A549 (cell line): ENCODE data around the gene LRRC3. TPM values are rescaled to one million over a fixed set of nuclear protein-coding genes. Genes with fewer than 3 reads are reported as not detected.

Experiments
- ATAC-seq, 2 experiments: fragments of 200-7000 bp in 1 of 2; fragments of >200 bp in 1 of 2; cut with Nextera tagmentation in 1 of 2; cut with Tn5 transposase in 1 of 2; 3 replicates each; pipeline versions ENCODE4 v1.8.0 to v1.9.1; 2018 to 2020; ENCODE audit warnings: mild to moderate bottlenecking in 1 of 2, moderate library complexity in 1 of 2
- CTCF ChIA-PET: fragments of 300-600 bp; sonication (Branson Sonifier 250); formaldehyde crosslinking; extraction: SDS; loops from one replicate; lab custom pipeline; 2021; ENCODE audit warnings: antibody characterized with exemption, inconsistent platforms; lab: Yijun Ruan, JAX
- POLR2A ChIA-PET: fragments of 350-600 bp; formaldehyde crosslinking; extraction: SDS; loops from one replicate; lab custom pipeline; 2021; ENCODE audit warnings: antibody characterized with exemption, inconsistent platforms; lab: Yijun Ruan, JAX
- DNase-seq, 2 experiments: peaks; one replicate each; pipeline versions ENCODE4 v3.0.0 to v3.0.0-alpha.2; 2011 to 2016; ENCODE audit warnings: low read depth in 1 of 2, low spot score in 1 of 2
- FAIRE-seq: peaks from 2 replicates; lab custom pipeline; 2011; peaks lifted over from hg19 to GRCh38; lab: Jason Lieb, UNC
- H3K27ac ChIP-seq, 2 experiments: fragments of >200 bp; sonication (Bioruptor Twin); formaldehyde crosslinking; 3 replicates each; pipeline ENCODE4 v1.5.1; 2016 to 2017
- H3K4me1 ChIP-seq: fragments of >200 bp; sonication (Bioruptor Twin); formaldehyde crosslinking; 3 replicates; pipeline ENCODE4 v1.6.1; 2016
- H3K4me2 ChIP-seq: fragments of >200 bp; sonication (Bioruptor Twin); formaldehyde crosslinking; 3 replicates; pipeline ENCODE4 v1.6.1; 2016
- H3K4me3 ChIP-seq: fragments of >200 bp; sonication (Bioruptor Twin); formaldehyde crosslinking; 3 replicates; pipeline ENCODE4 v1.5.1; 2016
- H3K9me3 ChIP-seq: fragments of >200 bp; sonication (Bioruptor Twin); formaldehyde crosslinking; 3 replicates; pipeline ENCODE4 v1.6.1; 2016
- BHLHE40 ChIP-seq: IDR thresholded peaks from 2 replicates; pipeline ENCODE4 v1.6.1; 2012; ENCODE audit warnings: low read depth, low read length, inconsistent platforms
- CHD2 ChIP-seq: fragments of 150-350 bp; IDR thresholded peaks from 2 replicates; pipeline ENCODE4 v1.6.1; 2014; ENCODE audit warnings: low read length; ENCODE audit not compliant: partially characterized antibody
- CHD4 ChIP-seq: fragments of 200-600 bp; sonication (generic); IDR thresholded peaks from 2 replicates; pipeline ENCODE4 v1.6.1; 2016; ENCODE audit warnings: antibody characterized with exemption, mild to moderate bottlenecking, borderline replicate concordance
- EP300 ChIP-seq, 2 experiments: fragments of >200 bp; sonication (Bioruptor Twin); formaldehyde crosslinking; IDR thresholded peaks; 2 replicates in 1 of 2; 3 replicates in 1 of 2; pipeline ENCODE4 v1.6.1; 2016 to 2017
- ESRRA ChIP-seq: fragments of 150-350 bp; IDR thresholded peaks from 2 replicates; pipeline ENCODE4 v1.6.1; 2014; ENCODE audit warnings: mild to moderate bottlenecking, low read length, borderline replicate concordance
- HEYL ChIP-seq: fragments of 250-450 bp; sonication (Bioruptor Pico); IDR thresholded peaks from 2 replicates; pipeline ENCODE4 v1.8.0; 2021; ENCODE audit warnings: mild to moderate bottlenecking, moderate library complexity
- HOXA7 ChIP-seq: fragments of 250-450 bp; sonication (Bioruptor Pico); IDR thresholded peaks from 2 replicates; pipeline ENCODE4 v1.5.0; 2020; ENCODE audit warnings: mild to moderate bottlenecking, moderate library complexity
- HOXB13 ChIP-seq: fragments of 250-450 bp; sonication (Bioruptor Pico); IDR thresholded peaks from 2 replicates; pipeline ENCODE4 v1.5.0; 2020; ENCODE audit warnings: low read depth, mild to moderate bottlenecking, moderate library complexity
- HOXB5 ChIP-seq: fragments of 250-450 bp; sonication (Bioruptor Pico); IDR thresholded peaks from 2 replicates; pipeline ENCODE4 v1.5.0; 2020; ENCODE audit warnings: mild to moderate bottlenecking, moderate library complexity
- JUN ChIP-seq, 2 experiments: fragments of >200 bp; sonication (Bioruptor Twin); formaldehyde crosslinking; IDR thresholded peaks; 2 replicates in 1 of 2; 3 replicates in 1 of 2; pipeline ENCODE4 v1.6.1; 2016 to 2017
- KDM1A ChIP-seq: fragments of 200-600 bp; sonication (generic); IDR thresholded peaks from 2 replicates; pipeline ENCODE4 v1.6.1; 2016; ENCODE audit warnings: low read depth, mild to moderate bottlenecking
- KDM5A ChIP-seq: fragments of 200-600 bp; sonication (generic); IDR thresholded peaks from 2 replicates; pipeline ENCODE4 v1.6.1; 2016; ENCODE audit warnings: antibody characterized with exemption, mild to moderate bottlenecking
- MYC ChIP-seq: IDR thresholded peaks from 2 replicates; pipeline ENCODE4 v1.6.1; 2012; ENCODE audit warnings: mild to moderate bottlenecking, inconsistent platforms, low read length, improper control_type of control experiment, borderline replicate concordance
- NFE2L2 ChIP-seq: fragments of 150-350 bp; conservative IDR thresholded peaks from 2 replicates; pipeline ENCODE4 v1.6.1; 2014; ENCODE audit warnings: low read length
- NR3C1 ChIP-seq: fragments of >200 bp; sonication (Bioruptor Twin); formaldehyde crosslinking; IDR thresholded peaks from 3 replicates; pipeline ENCODE4 v1.6.1; 2017
- RARB ChIP-seq: fragments of 250-450 bp; sonication (Bioruptor Pico); IDR thresholded peaks from 2 replicates; pipeline ENCODE4 v1.8.0; 2021; ENCODE audit warnings: mild to moderate bottlenecking, moderate library complexity
- RFX5 ChIP-seq: fragments of 450-650 bp; IDR thresholded peaks from 2 replicates; pipeline ENCODE4 v1.7.1; 2014; ENCODE audit warnings: antibody characterized with exemption, mild to moderate bottlenecking, moderate library complexity
- SREBF2 ChIP-seq: fragments of 450-650 bp; IDR thresholded peaks from 2 replicates; pipeline ENCODE4 v1.6.1; 2014; ENCODE audit warnings: mild to moderate bottlenecking, moderate library complexity
- TFCP2L1 ChIP-seq: fragments of 250-450 bp; sonication (Bioruptor Pico); IDR thresholded peaks from 2 replicates; pipeline ENCODE4 v1.5.0; 2021; ENCODE audit warnings: mild to moderate bottlenecking
- ZNF302 ChIP-seq: fragments of 250-450 bp; sonication (Bioruptor Pico); IDR thresholded peaks from 2 replicates; pipeline ENCODE4 v1.9.0; 2021; ENCODE audit warnings: inconsistent platforms, mild to moderate bottlenecking, moderate library complexity
- WGBS: methylation state at CpG from one replicate; pipeline ENCODE4 v1.1.6; 2017; ENCODE audit errors: missing lambda C conversion rate; 5-methylcytosine and 5-hydroxymethylcytosine counted together
- polyA plus RNA-seq, 4 experiments: library from polyadenylated mRNA; depleted of rRNA in 3 of 4; stranded (reverse); fragments of >200 nt; fragmentation: RNase III in 1 of 4; extraction: RNeasy Plus Mini Kit Qiagen cat#74134 plus additional on column Dnase treatment in 1 of 4; gene quantifications; 2 replicates in 3 of 4; 3 replicates in 1 of 4; pipeline ENCODE4 v1.2.3, GENCODE V29; 2011 to 2017
- TF ChIP-seq, protein P1 (sequence below): fragments of 150-350 bp; IDR thresholded peaks from 2 replicates; pipeline ENCODE4 v1.6.1; 2014; ENCODE audit warnings: low read depth, mild to moderate bottlenecking, low read length
- TF ChIP-seq, protein P2 (sequence below): fragments of 450-650 bp; IDR thresholded peaks from 2 replicates; pipeline ENCODE4 v1.6.1; 2014; ENCODE audit warnings: antibody characterized with exemption
- TF ChIP-seq, protein P3 (sequence below): fragments of 250-450 bp; sonication (Bioruptor Pico); IDR thresholded peaks from 2 replicates; pipeline ENCODE4 v1.5.0; 2020; ENCODE audit warnings: low read depth, mild to moderate bottlenecking, moderate library complexity
- TF ChIP-seq, protein P4 (sequence below): IDR thresholded peaks from 2 replicates; pipeline ENCODE4 v1.6.1; 2012; ENCODE audit warnings: low read depth, borderline replicate concordance
- TF ChIP-seq, protein P5 (sequence below): fragments of >200 bp; sonication (Bioruptor Twin); formaldehyde crosslinking; IDR thresholded peaks from 2 replicates; pipeline ENCODE4 v1.6.1; 2016
- TF ChIP-seq, protein P6 (sequence below): fragments of 200-600 bp; sonication (generic); IDR thresholded peaks from 2 replicates; pipeline ENCODE4 v1.6.1; 2016; ENCODE audit warnings: antibody characterized with exemption, mild to moderate bottlenecking, moderate library complexity

The LRRC3 gene
- polyA plus RNA-seq, 2 of the 4 experiments (the other 2 are of a cell fraction): 0.59 to 1.1 TPM

DNA sequence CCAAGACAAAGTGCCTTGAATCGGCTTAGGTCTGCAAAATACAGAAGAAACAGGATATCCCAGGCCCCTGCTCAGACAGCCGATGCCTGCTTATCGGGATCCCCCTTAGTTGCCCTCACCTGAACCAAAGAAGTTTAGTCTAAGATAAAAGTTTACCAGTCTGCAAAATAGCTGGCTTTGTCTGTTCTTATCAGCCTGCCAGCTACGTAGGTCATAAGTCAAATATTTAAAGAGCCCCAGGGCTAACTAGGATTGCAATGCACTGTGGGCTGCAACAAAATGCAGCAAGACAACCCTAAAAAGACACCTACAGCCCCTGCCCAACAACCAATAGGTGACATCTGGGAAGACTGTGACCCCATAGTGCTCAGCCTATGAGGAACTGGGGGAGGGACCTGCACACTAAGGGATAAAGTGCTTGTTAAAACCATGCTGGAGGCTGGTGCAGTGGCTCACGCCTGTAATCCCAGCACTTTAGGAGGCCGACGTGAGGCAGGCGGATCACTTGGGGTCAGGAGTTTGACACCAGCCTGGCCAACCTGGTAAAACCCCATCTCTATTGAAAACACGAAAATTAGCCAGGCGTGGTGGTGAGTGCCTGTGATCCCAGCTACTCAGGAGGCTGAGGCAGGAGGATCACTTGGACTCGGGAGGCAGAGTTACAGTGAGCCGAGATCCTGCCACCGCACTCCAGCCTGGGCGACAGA is 27.4 kb downstream of the LRRC3 start (continued):
- TF ChIP-seq, protein P1, sequence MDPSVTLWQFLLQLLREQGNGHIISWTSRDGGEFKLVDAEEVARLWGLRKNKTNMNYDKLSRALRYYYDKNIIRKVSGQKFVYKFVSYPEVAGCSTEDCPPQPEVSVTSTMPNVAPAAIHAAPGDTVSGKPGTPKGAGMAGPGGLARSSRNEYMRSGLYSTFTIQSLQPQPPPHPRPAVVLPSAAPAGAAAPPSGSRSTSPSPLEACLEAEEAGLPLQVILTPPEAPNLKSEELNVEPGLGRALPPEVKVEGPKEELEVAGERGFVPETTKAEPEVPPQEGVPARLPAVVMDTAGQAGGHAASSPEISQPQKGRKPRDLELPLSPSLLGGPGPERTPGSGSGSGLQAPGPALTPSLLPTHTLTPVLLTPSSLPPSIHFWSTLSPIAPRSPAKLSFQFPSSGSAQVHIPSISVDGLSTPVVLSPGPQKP: no peak
- TF ChIP-seq CHD4 (no peak), CHD2 (no peak), ZNF302 (no peak), KDM1A (no peak), RFX5 (no peak), RARB (CRISPR knock-in tag) (no peak), SREBF2 (no peak), HOXB5 (CRISPR knock-in tag) (no peak), HEYL (CRISPR knock-in tag) (no peak)

DNA sequence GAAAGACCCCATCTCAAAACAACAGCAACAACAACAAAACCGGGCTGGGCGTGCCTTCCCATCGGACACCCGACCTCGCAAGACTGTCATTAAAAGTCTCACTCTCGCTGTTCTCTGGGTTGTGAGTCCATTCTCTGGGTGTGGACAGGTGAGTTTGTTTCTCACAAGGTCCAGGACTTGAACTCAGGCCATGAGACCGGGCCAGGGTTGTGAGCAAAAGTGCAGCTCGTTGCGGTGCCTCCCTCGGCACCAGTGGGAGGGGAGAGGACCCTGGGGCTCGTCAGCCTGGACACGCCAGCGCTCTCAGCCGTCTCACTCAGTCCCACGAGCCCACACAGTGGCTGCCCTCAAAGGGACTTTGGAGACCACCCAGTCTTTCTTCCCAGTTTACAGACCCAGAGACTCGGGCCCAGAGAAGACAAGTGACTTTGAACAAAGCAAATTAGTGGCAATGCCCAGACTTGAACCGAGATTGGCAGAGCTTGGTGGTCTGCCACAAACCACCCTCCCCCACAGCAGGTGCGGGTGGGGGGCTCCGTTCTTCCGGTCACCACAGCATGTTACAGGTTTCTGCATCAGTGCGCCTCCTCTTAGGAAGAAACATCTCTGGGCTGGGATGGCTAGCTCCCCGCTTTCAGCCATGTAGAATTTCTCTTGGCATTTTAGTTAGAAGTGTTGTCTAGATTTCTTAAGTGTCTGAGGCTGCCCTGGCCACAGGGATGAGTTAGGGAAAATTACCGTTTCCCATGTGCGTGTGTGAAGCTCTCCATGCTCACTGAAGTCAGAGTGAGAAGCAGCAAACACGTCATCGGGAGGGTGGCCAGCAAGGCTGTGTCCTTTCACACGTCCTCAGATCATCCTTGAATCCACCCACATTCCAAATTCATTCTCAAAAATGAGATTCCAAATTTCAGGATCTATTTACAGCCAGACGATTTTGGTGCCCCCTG is 28.3 kb downstream of the LRRC3 start:
- H3K9me3 ChIP-seq: no peaks in the 10 kb centered on the region
- no peak overlapping the region for H3K4me3 ChIP-seq
- WGBS: 65% methylated on average over 23 of the region's 28 CpGs
- no peak overlapping the region for H3K4me2 ChIP-seq
- TF ChIP-seq, protein P2, sequence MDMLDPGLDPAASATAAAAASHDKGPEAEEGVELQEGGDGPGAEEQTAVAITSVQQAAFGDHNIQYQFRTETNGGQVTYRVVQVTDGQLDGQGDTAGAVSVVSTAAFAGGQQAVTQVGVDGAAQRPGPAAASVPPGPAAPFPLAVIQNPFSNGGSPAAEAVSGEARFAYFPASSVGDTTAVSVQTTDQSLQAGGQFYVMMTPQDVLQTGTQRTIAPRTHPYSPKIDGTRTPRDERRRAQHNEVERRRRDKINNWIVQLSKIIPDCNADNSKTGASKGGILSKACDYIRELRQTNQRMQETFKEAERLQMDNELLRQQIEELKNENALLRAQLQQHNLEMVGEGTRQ: no peak
- no peak for TF ChIP-seq EP300 (IDR thresholded peaks at IDR 0.05)
- TF ChIP-seq MYC: no peak
- no peak for TF ChIP-seq KDM1A
- TF ChIP-seq HOXA7 (CRISPR knock-in tag): no peak
- TF ChIP-seq HOXB5 (CRISPR knock-in tag): no peak
- TF ChIP-seq, protein P3, sequence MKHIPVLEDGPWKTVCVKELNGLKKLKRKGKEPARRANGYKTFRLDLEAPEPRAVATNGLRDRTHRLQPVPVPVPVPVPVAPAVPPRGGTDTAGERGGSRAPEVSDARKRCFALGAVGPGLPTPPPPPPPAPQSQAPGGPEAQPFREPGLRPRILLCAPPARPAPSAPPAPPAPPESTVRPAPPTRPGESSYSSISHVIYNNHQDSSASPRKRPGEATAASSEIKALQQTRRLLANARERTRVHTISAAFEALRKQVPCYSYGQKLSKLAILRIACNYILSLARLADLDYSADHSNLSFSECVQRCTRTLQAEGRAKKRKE (CRISPR knock-in tag): no peak
- no peak for TF ChIP-seq KDM5A
- TF ChIP-seq NR3C1: no peak
- TF ChIP-seq BHLHE40: no peak
- no peak for TF ChIP-seq NFE2L2
- no peak for TF ChIP-seq HOXB13 (CRISPR knock-in tag)
- TF ChIP-seq, protein P4, sequence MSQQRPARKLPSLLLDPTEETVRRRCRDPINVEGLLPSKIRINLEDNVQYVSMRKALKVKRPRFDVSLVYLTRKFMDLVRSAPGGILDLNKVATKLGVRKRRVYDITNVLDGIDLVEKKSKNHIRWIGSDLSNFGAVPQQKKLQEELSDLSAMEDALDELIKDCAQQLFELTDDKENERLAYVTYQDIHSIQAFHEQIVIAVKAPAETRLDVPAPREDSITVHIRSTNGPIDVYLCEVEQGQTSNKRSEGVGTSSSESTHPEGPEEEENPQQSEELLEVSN: no peak
- TF ChIP-seq JUN (IDR thresholded peaks at IDR 0.05): no peak
- TF ChIP-seq ESRRA: no peak
- TF ChIP-seq, protein P5, sequence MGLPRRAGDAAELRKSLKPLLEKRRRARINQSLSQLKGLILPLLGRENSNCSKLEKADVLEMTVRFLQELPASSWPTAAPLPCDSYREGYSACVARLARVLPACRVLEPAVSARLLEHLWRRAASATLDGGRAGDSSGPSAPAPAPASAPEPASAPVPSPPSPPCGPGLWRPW: no peak
- TF ChIP-seq, protein P6, sequence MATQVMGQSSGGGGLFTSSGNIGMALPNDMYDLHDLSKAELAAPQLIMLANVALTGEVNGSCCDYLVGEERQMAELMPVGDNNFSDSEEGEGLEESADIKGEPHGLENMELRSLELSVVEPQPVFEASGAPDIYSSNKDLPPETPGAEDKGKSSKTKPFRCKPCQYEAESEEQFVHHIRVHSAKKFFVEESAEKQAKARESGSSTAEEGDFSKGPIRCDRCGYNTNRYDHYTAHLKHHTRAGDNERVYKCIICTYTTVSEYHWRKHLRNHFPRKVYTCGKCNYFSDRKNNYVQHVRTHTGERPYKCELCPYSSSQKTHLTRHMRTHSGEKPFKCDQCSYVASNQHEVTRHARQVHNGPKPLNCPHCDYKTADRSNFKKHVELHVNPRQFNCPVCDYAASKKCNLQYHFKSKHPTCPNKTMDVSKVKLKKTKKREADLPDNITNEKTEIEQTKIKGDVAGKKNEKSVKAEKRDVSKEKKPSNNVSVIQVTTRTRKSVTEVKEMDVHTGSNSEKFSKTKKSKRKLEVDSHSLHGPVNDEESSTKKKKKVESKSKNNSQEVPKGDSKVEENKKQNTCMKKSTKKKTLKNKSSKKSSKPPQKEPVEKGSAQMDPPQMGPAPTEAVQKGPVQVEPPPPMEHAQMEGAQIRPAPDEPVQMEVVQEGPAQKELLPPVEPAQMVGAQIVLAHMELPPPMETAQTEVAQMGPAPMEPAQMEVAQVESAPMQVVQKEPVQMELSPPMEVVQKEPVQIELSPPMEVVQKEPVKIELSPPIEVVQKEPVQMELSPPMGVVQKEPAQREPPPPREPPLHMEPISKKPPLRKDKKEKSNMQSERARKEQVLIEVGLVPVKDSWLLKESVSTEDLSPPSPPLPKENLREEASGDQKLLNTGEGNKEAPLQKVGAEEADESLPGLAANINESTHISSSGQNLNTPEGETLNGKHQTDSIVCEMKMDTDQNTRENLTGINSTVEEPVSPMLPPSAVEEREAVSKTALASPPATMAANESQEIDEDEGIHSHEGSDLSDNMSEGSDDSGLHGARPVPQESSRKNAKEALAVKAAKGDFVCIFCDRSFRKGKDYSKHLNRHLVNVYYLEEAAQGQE: no peak
- no peak for TF ChIP-seq TFCP2L1 (CRISPR knock-in tag)
- TF ChIP-seq, all 56 proteins: peak for 0
- DNase-seq (no peak), ATAC-seq (no peak), FAIRE-seq (no peak)
- Histone ChIP-seq H3K4me1 (no peaks in the 10 kb centered on the region), H3K27ac (no peak overlapping the region)
- CTCF ChIA-PET: interaction anchor here (0.9 to 1.1 kb wide), 2 partner anchors 18 to 131 kb away, joined by 3 read pairs; no protein-coding TSS in a partner anchor
- POLR2A ChIA-PET: no interaction called here
